A673 (cell line): ENCODE results near the gene EXOC2. TPM values are rescaled to one million over a fixed set of nuclear protein-coding genes. Genes with fewer than 3 reads are reported as not detected.

ENCODE experiments used
- BruUV-seq: library from RNA; stranded (reverse); fragments of 400-500 nt; replicated peaks from 2 replicates; lab custom pipeline; 2021; lab: Mats Ljungman, UMichigan
- CTCF ChIA-PET: fragments of 300-600 bp; sonication (Branson Sonifier 250); formaldehyde crosslinking; loops from one replicate; lab custom pipeline; 2022; ENCODE audit warnings: antibody characterized with exemption; lab: Charles Lee
- POLR2A ChIA-PET: fragments of 300-600 bp; sonication (Branson Sonifier 250); formaldehyde crosslinking; loops from one replicate; lab custom pipeline; 2022; ENCODE audit warnings: antibody characterized with exemption; ENCODE audit not compliant: low non-redundant PET; lab: Charles Lee
- DNase-seq: peaks from one replicate; pipeline ENCODE4 v3.0.0-alpha.2; 2015; ENCODE audit warnings: low spot score
- H3K27ac ChIP-seq: fragments of 200-600 bp; sonication (generic); 2 replicates; pipeline ENCODE4 v1.5.1; 2016; ENCODE audit warnings: mixed run types, low read depth, mild to moderate bottlenecking, mixed read lengths, antibody characterized with exemption, low read length; ENCODE audit not compliant: poor library complexity, severe bottlenecking
- H3K27me3 ChIP-seq: fragments of 200-600 bp; sonication (generic); replicated peaks from 2 replicates; pipeline ENCODE4 v1.6.1; 2017; ENCODE audit warnings: mixed run types, low read depth, mild to moderate bottlenecking, mixed read lengths, antibody characterized with exemption, low read length; ENCODE audit not compliant: insufficient read depth, poor library complexity
- H3K36me3 ChIP-seq: fragments of 200-600 bp; sonication (generic); 2 replicates; pipeline ENCODE4 v1.6.1; 2016; ENCODE audit warnings: mixed run types, mild to moderate bottlenecking, mixed read lengths, antibody characterized with exemption, low read length; ENCODE audit not compliant: insufficient read depth, poor library complexity, severe bottlenecking
- H3K4me1 ChIP-seq: fragments of 200-600 bp; sonication (generic); 2 replicates; pipeline ENCODE4 v1.6.1; 2017; ENCODE audit warnings: mixed run types, mild to moderate bottlenecking, mixed read lengths, antibody characterized with exemption, low read length; ENCODE audit not compliant: insufficient read depth, poor library complexity, severe bottlenecking
- H3K4me3 ChIP-seq: fragments of 200-600 bp; sonication (generic); 2 replicates; pipeline ENCODE4 v1.5.1; 2016; ENCODE audit warnings: low read depth, mixed run types, mild to moderate bottlenecking, mixed read lengths, low read length; ENCODE audit not compliant: poor library complexity, severe bottlenecking
- H3K9me3 ChIP-seq: fragments of 200-600 bp; sonication (generic); 2 replicates; pipeline ENCODE4 v1.6.1; 2016; ENCODE audit warnings: mixed run types, low read depth, mild to moderate bottlenecking, mixed read lengths, antibody characterized with exemption, low read length; ENCODE audit not compliant: poor library complexity, severe bottlenecking
- CTCF ChIP-seq: fragments of 300-800, 200-600 bp; sonication (generic); conservative IDR thresholded peaks from 2 replicates; pipeline ENCODE4 v1.5.1; 2017; ENCODE audit warnings: low read depth, mild to moderate bottlenecking, antibody characterized with exemption, low read length, moderate library complexity, mixed read lengths
- EZH2 ChIP-seq: fragments of 200-600 bp; sonication (generic); IDR thresholded peaks from 2 replicates; pipeline ENCODE4 v1.6.1; 2017; ENCODE audit warnings: borderline replicate concordance, low read depth, mild to moderate bottlenecking, mixed read lengths, antibody characterized with exemption, low read length; ENCODE audit not compliant: poor library complexity, severe bottlenecking
- intact Hi-C: fragments of 100-400 bp; cut with micrococcal nuclease; formaldehyde crosslinking; loops from one replicate; pipeline ENCODE4 v1.10.0; 2022; ENCODE audit not compliant: unreplicated experiment
- total RNA-seq: library from RNA; stranded (reverse); gene quantifications from 2 replicates; pipeline ENCODE4 v1.2.3, GENCODE V29; 2021

The EXOC2 gene
- total RNA-seq, 1 experiment from 2014 or later, result 22.4 TPM

- TF ChIP-seq EZH2 (no peak), CTCF (no peak)
- no peaks in the 10 kb centered on the region for H3K9me3 ChIP-seq
- H3K27ac ChIP-seq, result no peak overlapping the region
- no peak overlapping the region for H3K4me3 ChIP-seq
- no peak for DNase-seq
- BruUV-seq, result no TSS peak
- H3K27me3 ChIP-seq, result peaks cover 24% of the 10 kb centered on the region
- H3K4me1 ChIP-seq, result no peaks in the 10 kb centered on the region
- ChIA-PET POLR2A (no interaction called here), CTCF (no interaction called here)
- intact Hi-C loops, result no loop called here
- no peaks in the 10 kb centered on the region for H3K36me3 ChIP-seq
These were observed 43.9 kb upstream of the EXOC2 start for GRCh38 chr6:736657-737446.

DNA sequence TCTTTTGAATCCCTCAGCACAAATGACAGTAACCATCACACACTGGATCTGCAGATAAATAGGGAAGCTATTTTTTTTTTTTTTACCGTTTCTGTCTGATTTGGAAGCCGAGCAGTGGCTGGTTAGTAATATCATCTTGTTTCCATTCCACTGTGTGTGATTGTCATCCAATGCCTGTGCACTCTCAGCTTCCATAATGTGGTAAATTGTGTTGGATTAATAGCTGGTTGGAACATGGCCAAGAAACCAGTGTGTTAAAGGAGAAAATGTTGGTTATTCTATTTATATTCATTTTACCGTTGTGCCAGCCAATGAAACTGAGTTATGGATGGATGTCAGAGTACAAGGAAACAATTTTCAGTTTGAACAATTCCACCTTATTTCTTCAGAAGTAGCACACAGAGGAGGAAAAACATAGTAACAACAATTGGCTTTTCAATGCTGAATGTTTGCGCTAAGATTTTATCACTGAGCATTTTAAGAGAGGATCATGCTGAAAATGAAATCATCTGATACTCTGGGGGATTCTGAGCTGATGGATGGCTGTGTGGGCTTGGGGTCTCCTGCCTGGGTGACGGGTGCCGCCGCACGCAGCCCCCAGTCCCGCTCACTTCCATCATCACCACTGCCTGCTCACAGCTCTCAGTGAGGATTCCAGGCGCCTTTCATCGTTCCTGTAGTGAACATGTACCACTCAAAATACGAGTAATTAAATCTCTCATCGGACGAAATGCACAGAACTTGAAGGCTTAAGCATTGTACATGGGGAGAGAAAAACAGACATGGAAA lies 40.7 kb upstream of the EXOC2 start:
- H3K36me3 ChIP-seq, result no peaks in the 10 kb centered on the region
- POLR2A ChIA-PET, result no interaction called here
- TF ChIP-seq EZH2, result no peak
- no peak for TF ChIP-seq CTCF
- no peak for DNase-seq
- BruUV-seq, result no TSS peak
- H3K27me3 ChIP-seq, result peaks cover 54% of the 10 kb centered on the region
- intact Hi-C loops, result no loop called here
- no peak overlapping the region for H3K4me3 ChIP-seq
- no peak overlapping the region for H3K27ac ChIP-seq
- CTCF ChIA-PET, result no interaction called here
- no peaks in the 10 kb centered on the region for H3K4me1 ChIP-seq
- H3K9me3 ChIP-seq, result no peaks in the 10 kb centered on the region

DNA sequence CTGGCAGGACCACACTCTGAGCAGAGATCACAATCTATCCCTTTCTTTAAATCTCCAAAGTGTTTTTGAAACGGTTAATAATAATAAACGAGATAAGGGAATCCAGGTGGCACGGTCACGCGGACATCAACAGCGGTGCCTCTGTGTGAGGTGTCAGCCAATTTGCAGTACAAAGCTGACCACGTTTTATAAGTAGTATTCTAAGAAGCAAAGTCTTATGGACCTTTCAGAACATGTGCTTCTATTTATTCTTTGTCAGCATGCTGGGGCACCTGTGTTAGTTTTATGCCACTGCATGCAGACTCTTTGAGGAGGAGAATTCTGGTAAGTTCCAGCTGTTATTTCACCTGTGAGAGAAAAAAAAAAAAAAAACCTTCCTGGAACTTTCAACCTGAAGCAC lies 39.0 kb upstream of the EXOC2 start:
- CTCF ChIA-PET, result no interaction called here
- POLR2A ChIA-PET, result no interaction called here
- Histone ChIP-seq H3K27ac (no peak overlapping the region), H3K9me3 (no peaks in the 10 kb centered on the region), H3K36me3 (no peaks in the 10 kb centered on the region), H3K4me3 (no peak overlapping the region), H3K27me3 (peaks cover 61% of the 10 kb centered on the region), H3K4me1 (no peaks in the 10 kb centered on the region)
- no TSS peak for BruUV-seq
- DNase-seq, result no peak
- intact Hi-C loops, result no loop called here
- no peak for TF ChIP-seq CTCF
- TF ChIP-seq EZH2, result no peak
